Measurements from ENCODE around the gene KIF12.

DNA sequence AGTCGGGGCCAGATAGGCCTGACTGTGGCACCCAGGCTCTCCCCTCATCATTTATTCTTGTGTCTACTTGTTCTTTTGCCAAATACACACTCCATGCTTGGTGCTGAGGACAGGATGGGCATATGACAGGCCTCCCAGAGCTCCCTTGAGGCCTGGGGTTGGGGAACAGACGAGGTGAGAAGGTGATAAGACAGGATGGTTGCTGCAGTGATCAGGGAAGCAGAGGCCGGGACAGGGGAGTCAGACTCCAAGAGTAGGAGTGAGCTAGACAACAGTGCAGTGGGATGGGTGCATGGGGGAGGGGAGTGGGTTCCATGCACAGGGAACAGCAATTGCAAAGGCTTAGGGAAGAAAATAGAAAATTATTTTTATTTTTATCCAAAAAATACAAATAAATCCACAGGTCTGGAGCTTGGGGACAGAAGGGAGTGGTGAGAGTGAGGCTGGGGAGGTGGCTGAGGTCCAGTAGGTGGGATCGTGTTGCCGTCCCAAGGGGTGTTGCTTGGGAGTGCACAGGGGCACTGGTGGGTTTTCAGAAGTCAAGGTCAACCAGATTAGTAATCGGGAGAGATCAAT is 17.6 kb downstream of the KIF12 start:
- TF ChIP-seq EZH2 (IDR thresholded peaks at IDR 0.05; ENCODE audit: borderline replicate concordance, low read depth, low read length, severe bottlenecking) (no peak), CTCF (IDR thresholded peaks at IDR 0.05; ENCODE audit: borderline replicate concordance, extremely low read depth, low read length, poor library complexity, severe bottlenecking) (no peak)
